Fibroblast of pulmonary artery (primary cell): Measurements from ENCODE around the gene NOX4.

Experiments
- DNase-seq: peaks from one replicate; pipeline ENCODE4 v3.0.0-alpha.2; 2010; ENCODE audit warnings: low read depth
- H3K4me3 ChIP-seq: replicated peaks from 2 replicates; pipeline ENCODE4 v1.5.1; 2011; ENCODE audit warnings: low read depth, mild to moderate bottlenecking, control low read depth, low read length, moderate library complexity
- CTCF ChIP-seq: IDR thresholded peaks from 2 replicates; pipeline ENCODE4 v1.5.1; 2011; ENCODE audit warnings: mild to moderate bottlenecking, control low read depth, low read length, inconsistent platforms; ENCODE audit errors: missing control alignments

The NOX4 gene

GRCh38 chr11:89490981-89491690, at the start of gene NOX4:
TSS of gene NOX4 (minus strand) at chr11:89491375. CDS start at chr11:89491246, 129 bp downstream.
- TF ChIP-seq CTCF = no peak
- peak within 1 kb of the TSS; percentile 57 for H3K4me3 ChIP-seq
- DNase-seq = peak; percentile 63

GRCh38 chr11:89540826-89541225, 49.7 kb upstream of the NOX4 start:
- no peak overlapping the region for H3K4me3 ChIP-seq
- no peak for TF ChIP-seq CTCF
- DNase-seq = no peak

- H3K4me3 ChIP-seq = no peak overlapping the region
- no peak for DNase-seq
- TF ChIP-seq CTCF = no peak
These were observed 46.8 kb upstream of the NOX4 start for GRCh38 chr11:89537936-89538335.

- no peak overlapping the region for H3K4me3 ChIP-seq
- no peak for DNase-seq
- TF ChIP-seq CTCF = no peak
These were observed 45.8 kb upstream of the NOX4 start for GRCh38 chr11:89536926-89537325.

GRCh38 chr11:89535221-89535620, 44.0 kb upstream of the NOX4 start:
- H3K4me3 ChIP-seq = no peak overlapping the region
- no peak for DNase-seq
- no peak for TF ChIP-seq CTCF

- TF ChIP-seq CTCF = no peak
- H3K4me3 ChIP-seq = no peak overlapping the region
These were observed 38.6 kb upstream of the NOX4 start for GRCh38 chr11:89529626-89530380.

More at GRCh38 chr11:89529626-89530380, 38.6 kb upstream of the NOX4 start:
- DNase-seq = no peak
